HG03139 (cell line): ENCODE measurements around the gene SMIM38.
"Not testable (repeated sequence)": the region's sequence is repeated elsewhere in the genome, so short reads cannot be mapped to it uniquely, and the experiment has no call there.

Experiments used
- ATAC-seq: cut with Tn5 transposase; IDR thresholded peaks from one replicate; pipeline ENCODE4 v1.9.1; 2021; ENCODE audit not compliant: unreplicated experiment

The SMIM38 gene

DNA sequence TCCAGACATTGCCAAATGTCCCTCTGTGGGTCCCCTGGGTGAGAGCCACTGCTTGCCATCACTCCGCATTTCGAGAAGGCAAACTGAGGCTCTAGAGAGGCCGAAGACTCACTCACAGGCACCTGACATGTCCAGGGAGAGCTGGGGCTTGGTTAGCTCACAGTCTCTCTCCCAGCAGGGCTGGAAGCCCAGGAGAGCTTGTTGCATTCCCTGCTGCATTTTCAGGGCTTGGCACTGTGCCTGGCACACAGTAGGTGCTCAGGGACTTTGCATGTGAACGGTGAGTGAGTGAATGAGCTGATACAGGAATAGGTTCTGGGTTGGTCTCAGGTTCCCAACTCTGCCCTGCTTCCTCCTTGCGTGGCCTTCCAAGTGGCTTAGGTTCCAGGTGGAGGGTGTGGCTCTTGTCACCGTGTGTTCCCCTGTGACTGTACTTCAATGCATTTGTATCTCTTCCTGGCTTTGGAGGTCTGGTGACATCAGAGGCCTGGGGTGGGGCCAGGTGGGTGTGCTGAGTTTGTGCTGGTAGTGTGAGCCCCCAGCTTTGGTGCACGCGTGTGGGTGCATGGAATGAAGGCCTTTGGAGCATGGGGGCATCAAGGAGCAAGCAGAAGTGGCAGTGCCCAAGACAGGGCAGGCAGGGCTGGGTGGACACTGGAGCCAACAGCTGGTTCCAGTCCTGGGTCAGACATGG is 18.4 kb upstream of the SMIM38 start:
- ATAC-seq = no peak

DNA sequence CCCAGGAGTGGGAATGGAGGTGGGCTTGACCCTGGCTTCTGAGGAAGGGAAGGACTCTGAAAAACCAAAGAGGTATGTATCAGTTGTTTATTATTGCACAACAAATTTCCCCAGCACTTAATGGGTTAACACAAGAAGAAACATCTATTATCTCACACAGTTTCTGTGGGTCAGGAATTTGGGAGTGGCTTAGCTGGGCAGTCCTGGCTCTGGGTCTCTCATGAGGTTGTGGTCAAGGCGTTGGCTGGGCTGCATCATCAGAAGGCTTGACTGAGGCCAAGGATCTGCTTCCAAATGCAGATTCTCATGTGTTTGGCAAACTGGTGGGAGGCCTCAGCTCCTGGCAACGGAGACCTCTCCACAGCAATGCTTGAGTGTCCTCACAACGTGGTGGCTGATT is 17.5 kb upstream of the SMIM38 start:
- ATAC-seq = no peak

DNA sequence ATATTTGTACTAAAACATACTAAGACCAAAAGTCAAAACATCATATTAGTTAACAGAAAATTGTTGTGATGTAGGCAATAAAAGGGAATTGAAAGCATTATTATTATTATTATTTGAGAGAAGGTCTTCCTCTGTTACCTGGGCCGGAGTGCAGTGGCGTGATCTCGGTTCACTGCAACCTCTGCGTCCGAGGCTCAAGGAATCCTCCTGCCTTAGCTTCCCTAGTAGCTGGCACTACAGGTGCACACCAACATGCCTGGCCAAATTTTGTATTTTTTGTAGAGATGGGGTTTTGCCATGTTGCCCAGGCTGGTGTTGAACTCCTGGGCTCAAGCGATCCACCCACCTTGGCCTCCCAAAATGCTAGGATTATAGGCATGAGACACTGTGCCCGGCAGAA is 15.6 kb upstream of the SMIM38 start:
- ATAC-seq = not testable (repeated sequence)

DNA sequence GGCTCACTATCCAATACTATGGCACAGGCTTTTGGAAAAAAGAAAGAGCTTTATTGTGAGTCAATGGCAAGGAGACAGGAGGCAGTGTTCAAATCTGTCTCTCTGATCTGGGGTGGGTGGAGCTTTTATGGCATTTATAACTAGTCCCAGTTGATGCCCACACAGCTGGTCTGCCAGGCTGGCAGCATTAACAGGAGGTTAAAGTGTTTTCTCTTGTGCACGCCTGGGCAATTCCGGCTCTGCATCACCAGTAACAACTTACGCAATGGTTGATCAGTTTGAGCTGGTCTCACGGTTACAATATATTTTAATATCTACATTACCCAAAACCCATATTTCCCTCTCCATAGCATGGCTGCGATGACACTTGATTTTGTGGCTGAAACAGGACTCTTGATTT is 15.1 kb upstream of the SMIM38 start:
- ATAC-seq = no peak

DNA sequence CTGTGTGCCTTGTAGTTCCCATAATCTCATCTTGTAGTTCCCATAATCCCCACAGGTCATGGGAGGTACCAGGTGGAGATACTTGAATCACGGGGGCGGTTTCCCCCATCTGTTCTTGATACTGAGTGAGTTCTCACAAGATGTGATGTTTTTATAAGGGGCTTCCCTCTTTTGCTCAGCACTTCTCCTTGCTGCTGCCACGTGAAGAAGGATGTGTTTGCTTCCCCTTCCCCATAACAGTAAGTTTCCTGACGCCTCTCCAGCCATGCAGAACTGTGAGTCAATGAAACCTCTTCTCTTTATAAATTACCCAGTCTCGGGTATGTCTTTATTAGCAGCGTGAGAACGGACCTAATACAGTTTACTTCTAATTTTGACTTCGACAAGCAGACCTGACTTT is 14.0 kb upstream of the SMIM38 start:
- no peak for ATAC-seq

- ATAC-seq = no peak
These were observed 12.8 kb upstream of the SMIM38 start for GRCh38 chr11:69142895-69143294.

DNA sequence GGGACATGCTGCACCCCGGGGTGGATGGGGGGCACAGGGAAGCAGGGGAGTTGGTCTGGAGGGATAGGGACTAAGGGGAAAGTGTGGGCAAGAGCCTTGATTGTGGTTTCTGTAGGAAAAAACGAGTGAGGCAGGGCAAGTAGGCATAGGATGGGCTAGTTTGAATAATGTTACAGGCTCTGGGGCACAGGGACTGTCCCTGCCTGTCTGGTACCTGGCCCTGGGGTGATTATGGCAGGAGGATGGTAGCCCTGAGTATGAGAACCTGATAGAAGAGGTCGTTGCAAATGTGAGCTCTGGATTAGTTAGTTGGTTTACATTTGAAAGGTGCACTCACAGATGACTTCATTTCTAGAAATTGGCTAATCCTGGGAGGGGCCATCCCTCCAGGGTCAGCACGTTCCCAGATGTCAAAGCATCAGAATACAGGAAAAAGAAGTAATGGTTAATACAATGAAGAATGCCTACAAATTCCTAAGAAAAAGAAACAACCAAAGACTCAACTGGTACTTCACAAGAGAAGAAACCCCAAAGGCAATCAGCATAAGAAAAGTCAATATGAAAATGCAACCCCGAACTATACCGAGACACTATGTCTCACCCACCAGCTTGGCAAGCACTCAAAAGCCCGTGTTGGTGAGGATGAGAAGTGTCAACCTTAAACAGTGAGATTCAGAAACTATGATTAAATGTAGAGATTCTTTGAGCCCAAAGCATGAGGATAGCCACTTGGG is 11.3 kb upstream of the SMIM38 start:
- ATAC-seq = no peak

GRCh38 chr11:69145050-69145380 is 10.7 kb upstream of the SMIM38 start:
- ATAC-seq = no peak

GRCh38 chr11:69148377-69148762 is 7.4 kb upstream of the SMIM38 start:
- no peak for ATAC-seq

- ATAC-seq = no peak
These were observed 6.9 kb upstream of the SMIM38 start for GRCh38 chr11:69148806-69149205.

- not testable (repeated sequence) for ATAC-seq
These were observed 6.2 kb upstream of the SMIM38 start for GRCh38 chr11:69149338-69150045.

DNA sequence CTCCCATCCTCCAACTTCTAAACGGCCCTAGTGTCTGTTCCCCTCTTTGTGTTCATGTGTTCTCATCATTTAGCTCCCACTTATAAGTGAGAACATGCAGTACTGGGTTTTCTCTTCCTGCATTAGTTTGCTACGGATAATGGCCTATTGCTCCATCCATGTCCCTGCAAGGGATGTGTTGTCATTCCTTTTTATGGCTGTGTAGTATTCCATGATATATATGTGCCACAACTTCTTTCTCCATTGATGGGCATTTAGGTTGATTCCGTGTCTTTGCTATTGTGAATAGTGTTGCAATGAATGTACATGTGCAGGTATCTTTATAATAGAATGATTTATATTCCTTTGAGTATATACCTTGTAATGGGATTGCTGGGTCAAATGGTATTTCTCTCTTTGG is 5.6 kb upstream of the SMIM38 start:
- ATAC-seq = no peak

DNA sequence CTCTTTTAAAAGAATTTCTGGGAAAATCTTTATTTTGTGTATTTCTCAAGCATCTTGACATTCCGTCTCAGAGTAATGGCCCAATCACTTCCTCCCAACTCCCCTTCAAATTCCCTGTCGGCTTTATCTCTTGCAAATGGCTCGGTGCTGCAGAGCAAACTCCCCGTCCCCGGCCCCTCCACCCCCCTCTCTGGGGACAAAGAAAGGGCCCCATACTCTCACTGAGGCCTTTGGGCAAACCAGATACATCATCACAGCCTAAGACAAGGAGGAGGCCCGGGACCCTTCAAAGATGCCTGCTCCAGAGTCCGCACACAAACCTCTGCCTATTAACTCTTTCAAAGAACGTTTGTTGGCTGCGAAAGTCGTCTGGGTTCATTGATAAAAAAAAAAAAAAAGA is 3.9 kb upstream of the SMIM38 start:
- ATAC-seq = no peak

DNA sequence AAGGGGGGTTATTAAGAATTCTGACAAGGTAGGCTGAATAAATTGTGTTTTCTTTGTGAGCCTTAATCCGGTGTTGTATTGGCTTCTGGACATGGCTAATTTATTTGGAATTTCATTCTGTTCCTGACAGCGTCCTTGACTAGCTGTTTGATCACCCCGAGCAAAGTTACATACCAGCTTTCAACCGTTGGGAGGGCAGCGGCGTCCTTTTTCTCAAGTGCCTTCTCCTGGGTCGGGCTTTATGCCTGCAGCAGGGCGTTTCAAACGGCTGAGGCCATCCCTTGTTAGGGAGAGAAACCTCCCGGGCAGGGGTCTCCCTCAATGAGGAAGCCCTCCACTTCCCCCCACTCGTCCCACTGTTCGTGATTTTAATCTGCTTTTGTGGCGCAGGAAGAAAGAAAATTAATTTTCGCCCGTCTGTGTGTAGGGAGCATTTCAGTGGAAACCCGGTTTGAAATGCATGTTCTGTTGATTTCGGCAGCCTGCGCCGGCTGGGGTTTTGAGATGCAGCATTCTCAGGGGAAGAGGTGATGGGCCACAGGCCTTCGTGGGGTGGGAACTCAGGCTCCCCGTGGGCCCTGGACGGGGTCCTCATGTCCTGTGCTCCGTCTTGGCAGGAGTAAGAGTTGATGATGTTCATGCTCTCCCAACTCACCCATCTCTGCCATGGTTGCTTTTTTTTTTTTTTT is 2.9 kb upstream of the SMIM38 start:
- no peak for ATAC-seq

DNA sequence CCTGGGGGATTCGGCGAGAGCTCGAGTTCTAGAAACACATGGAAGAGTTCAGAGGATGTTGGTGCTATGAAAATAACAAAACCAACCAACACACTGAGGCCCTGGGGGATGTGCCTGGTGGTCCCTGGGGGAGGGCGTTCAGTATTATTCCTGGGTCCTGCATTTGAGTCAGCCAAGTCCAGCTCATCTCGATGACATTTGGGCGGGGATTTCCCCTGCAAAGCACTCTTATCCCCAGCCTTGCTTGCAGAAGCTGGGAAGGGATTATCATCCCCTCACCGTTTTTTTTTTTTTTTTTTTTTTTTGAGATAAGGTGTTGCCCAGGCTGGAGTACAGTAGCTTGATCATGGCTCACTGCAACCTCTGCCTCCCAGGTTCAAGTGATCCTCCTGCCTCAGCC is 2.1 kb upstream of the SMIM38 start:
- no peak for ATAC-seq

DNA sequence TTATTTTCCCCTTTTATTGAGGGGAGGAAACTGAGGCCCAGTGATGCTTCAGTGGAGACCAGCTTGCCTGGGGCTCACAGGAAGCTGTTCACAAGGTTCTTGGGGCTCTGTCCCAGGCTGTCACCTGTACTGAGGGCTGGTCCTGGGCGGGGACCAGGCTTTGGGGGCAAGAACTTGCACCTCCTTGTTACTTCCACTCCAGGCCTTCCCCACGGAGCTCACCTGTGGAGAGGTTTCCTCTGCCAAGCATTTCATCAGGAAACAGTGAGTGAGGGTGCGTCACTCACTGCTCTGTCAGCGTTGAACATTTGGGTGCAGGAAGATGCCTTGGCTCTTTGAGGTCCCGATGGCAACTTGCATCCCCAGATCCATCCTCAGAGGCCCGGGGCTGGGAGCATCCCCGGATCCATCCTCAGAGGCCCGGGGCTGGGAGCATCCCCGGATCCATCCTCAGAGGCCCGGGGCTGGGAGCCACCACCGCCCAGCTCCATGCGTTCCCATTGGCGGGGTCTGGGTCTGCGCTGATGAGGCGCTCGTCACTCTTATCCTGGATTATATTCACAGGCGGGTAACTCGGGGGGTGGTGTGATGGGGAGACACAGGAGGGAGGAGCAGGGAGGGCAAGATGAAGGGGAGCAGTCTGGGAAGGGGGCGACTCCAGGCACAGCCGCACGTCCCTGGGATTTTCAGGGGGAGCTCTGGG is 1.4 kb upstream of the SMIM38 start:
- no peak for ATAC-seq

DNA sequence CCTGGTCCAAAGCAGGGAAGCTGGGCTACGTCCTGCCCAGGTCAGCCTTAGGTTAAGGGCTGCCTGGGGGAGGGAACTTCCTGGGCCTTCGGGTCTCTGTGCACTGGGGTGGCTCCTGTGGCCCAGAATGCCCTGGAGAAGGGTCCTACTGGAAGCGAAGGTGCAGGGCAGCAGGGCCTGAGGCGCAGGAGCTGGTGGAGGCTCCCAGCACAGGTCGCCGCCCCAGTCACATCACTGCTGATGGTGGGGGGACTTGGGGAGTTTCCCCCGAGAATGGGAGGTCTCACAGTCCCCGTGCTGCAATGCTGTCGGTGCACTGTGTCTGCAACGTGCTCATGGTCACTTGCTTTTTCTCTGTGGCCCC is 815 bp upstream of the SMIM38 start:
- no peak for ATAC-seq

- no peak for ATAC-seq
These were observed 502 bp downstream of the SMIM38 start for GRCh38 chr11:69156235-69156639.

GRCh38 chr11:69156673-69157155 is 979 bp downstream of the SMIM38 start:
- ATAC-seq = no peak

DNA sequence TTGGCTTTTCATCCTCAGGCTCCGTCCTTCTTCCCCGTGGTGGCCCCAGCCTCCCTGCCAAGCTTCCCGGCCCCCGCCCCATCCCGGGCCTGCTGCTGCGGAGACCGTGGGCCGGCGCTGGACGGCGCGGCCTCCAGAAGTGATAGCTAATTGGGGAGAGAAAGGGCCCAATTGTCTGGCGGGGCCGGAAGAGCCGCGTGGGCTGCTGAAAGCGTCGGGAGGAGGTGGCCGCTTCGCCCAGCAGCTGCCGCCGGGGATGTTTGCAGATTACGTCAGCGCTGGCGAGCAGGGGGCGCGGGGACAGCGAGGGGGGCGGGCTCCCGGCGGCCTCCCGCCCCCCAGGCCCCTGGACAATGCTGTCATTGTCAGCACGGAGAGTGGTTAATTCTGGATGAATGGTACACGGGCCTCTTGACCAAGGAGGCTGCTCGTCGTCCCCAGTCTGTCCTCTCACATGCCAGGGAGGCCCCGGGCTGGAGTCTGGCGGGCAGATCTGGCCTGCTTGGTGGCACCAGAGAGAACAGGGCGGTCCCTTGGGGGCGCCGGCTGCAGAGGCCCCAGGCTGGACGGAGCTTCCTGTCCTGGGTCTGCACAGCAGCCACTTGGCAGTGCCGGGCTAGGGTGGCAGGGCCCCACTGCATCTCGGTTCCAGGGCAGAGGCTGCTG is 1.6 kb downstream of the SMIM38 start:
- no peak for ATAC-seq
